ENCODE measurements around the gene LHX3.

Gene LHX3

GRCh38 chr9:136170006-136170901, 34.7 kb downstream of the LHX3 start:
- H3K27me3 ChIP-seq (replicated peaks in 2 of 5; ENCODE audit: control insufficient read depth in 4 of 5, insufficient read depth in 5 of 5, low read length in 4 of 5), result peaks cover 0 to 15% (median 0%) of the 10 kb centered on the region in 5 experiments
- POLR2A ChIA-PET, result no interaction called here
- H3K9me3 ChIP-seq (ENCODE audit: control extremely low read depth in 1 of 5, control insufficient read depth in 4 of 5, insufficient read depth in 2 of 5, low read depth in 1 of 5, low read length in 4 of 5), result no peaks in the 10 kb centered on the region
- no peak overlapping the region for H3K27ac ChIP-seq (ENCODE audit: insufficient read depth in 1 of 2, low read depth in 1 of 2, low read length in 2 of 2, poor library complexity in 1 of 2, severe bottlenecking in 2 of 2)
- H3K4me1 ChIP-seq (ENCODE audit: control extremely low read depth in 1 of 4, control insufficient read depth in 4 of 4, insufficient read depth in 4 of 4, low read length in 3 of 4), result no peaks in the 10 kb centered on the region
- no peaks in the 10 kb centered on the region for H3K36me3 ChIP-seq (ENCODE audit: control insufficient read depth in 4 of 4, insufficient read depth in 4 of 4, low read length in 3 of 4)
- 45% methylated on average over 26 of the region's 28 CpGs for WGBS (ENCODE audit: insufficient coverage)
- H3K4me3 ChIP-seq (ENCODE audit: control insufficient read depth in 1 of 7, extremely low read depth in 1 of 7, insufficient read depth in 4 of 7, low read depth in 2 of 7, low read length in 6 of 7), result no peak overlapping the region
- DNase-seq, result peak; percentile 30 to 62 (median 51)
- CTCF ChIA-PET, result interaction anchor here (0.6 to 2.5 kb wide), 15 partner anchors 8 to 116 kb away, joined by 3 to 15 read pairs (median 3); no protein-coding TSS in a partner anchor

GRCh38 chr9:136169495-136169894, 35.4 kb downstream of the LHX3 start:
- Histone ChIP-seq H3K4me3 (ENCODE audit: control insufficient read depth in 1 of 7, extremely low read depth in 1 of 7, insufficient read depth in 4 of 7, low read depth in 2 of 7, low read length in 6 of 7) (no peak overlapping the region), H3K27ac (ENCODE audit: insufficient read depth in 1 of 2, low read depth in 1 of 2, low read length in 2 of 2, poor library complexity in 1 of 2, severe bottlenecking in 2 of 2) (no peak overlapping the region), H3K4me1 (ENCODE audit: control extremely low read depth in 1 of 4, control insufficient read depth in 4 of 4, insufficient read depth in 4 of 4, low read length in 3 of 4) (no peaks in the 10 kb centered on the region), H3K36me3 (ENCODE audit: control insufficient read depth in 4 of 4, insufficient read depth in 4 of 4, low read length in 3 of 4) (no peaks in the 10 kb centered on the region), H3K9me3 (ENCODE audit: control extremely low read depth in 1 of 5, control insufficient read depth in 4 of 5, insufficient read depth in 2 of 5, low read depth in 1 of 5, low read length in 4 of 5) (no peaks in the 10 kb centered on the region), H3K27me3 (replicated peaks in 2 of 5; ENCODE audit: control insufficient read depth in 4 of 5, insufficient read depth in 5 of 5, low read length in 4 of 5) (peaks cover 0 to 14% (median 0%) of the 10 kb centered on the region in 5 experiments)
- POLR2A ChIA-PET, result no interaction called here
- DNase-seq, result no peak
- CTCF ChIA-PET, result interaction anchor here (0.9 to 2.5 kb wide), 6 partner anchors 9 to 462 kb away, joined by 3 to 15 read pairs (median 4); no protein-coding TSS in a partner anchor
- 86% methylated on average over 5 of the region's 6 CpGs for WGBS (ENCODE audit: insufficient coverage)

- Histone ChIP-seq H3K27me3 (replicated peaks in 2 of 5; ENCODE audit: control insufficient read depth in 4 of 5, insufficient read depth in 5 of 5, low read length in 4 of 5) (peaks cover 0 to 4% (median 0%) of the 10 kb centered on the region in 5 experiments), H3K4me1 (ENCODE audit: control extremely low read depth in 1 of 4, control insufficient read depth in 4 of 4, insufficient read depth in 4 of 4, low read length in 3 of 4) (no peaks in the 10 kb centered on the region), H3K4me3 (ENCODE audit: control insufficient read depth in 1 of 7, extremely low read depth in 1 of 7, insufficient read depth in 4 of 7, low read depth in 2 of 7, low read length in 6 of 7) (no peak overlapping the region), H3K36me3 (ENCODE audit: control insufficient read depth in 4 of 4, insufficient read depth in 4 of 4, low read length in 3 of 4) (no peaks in the 10 kb centered on the region), H3K27ac (ENCODE audit: insufficient read depth in 1 of 2, low read depth in 1 of 2, low read length in 2 of 2, poor library complexity in 1 of 2, severe bottlenecking in 2 of 2) (no peak overlapping the region), H3K9me3 (ENCODE audit: control extremely low read depth in 1 of 5, control insufficient read depth in 4 of 5, insufficient read depth in 2 of 5, low read depth in 1 of 5, low read length in 4 of 5) (no peaks in the 10 kb centered on the region)
- WGBS (ENCODE audit: insufficient coverage), result no CpG with 5 or more reads among the region's 1 CpG
- no peak for DNase-seq
- POLR2A ChIA-PET, result no interaction called here
- CTCF ChIA-PET, result no interaction called here
Observed at GRCh38 chr9:136163248-136163850, 41.6 kb downstream of the LHX3 start.

- no peak for DNase-seq
- ChIA-PET POLR2A (no interaction called here), CTCF (no interaction called here)
- Histone ChIP-seq H3K4me1 (ENCODE audit: control extremely low read depth in 1 of 4, control insufficient read depth in 4 of 4, insufficient read depth in 4 of 4, low read length in 3 of 4) (peaks cover 0 to 5% (median 2%) of the 10 kb centered on the region in 4 experiments), H3K36me3 (ENCODE audit: control insufficient read depth in 4 of 4, insufficient read depth in 4 of 4, low read length in 3 of 4) (no peaks in the 10 kb centered on the region), H3K4me3 (ENCODE audit: control insufficient read depth in 1 of 7, extremely low read depth in 1 of 7, insufficient read depth in 4 of 7, low read depth in 2 of 7, low read length in 6 of 7) (no peak overlapping the region), H3K9me3 (ENCODE audit: control extremely low read depth in 1 of 5, control insufficient read depth in 4 of 5, insufficient read depth in 2 of 5, low read depth in 1 of 5, low read length in 4 of 5) (no peaks in the 10 kb centered on the region), H3K27ac (ENCODE audit: insufficient read depth in 1 of 2, low read depth in 1 of 2, low read length in 2 of 2, poor library complexity in 1 of 2, severe bottlenecking in 2 of 2) (no peak overlapping the region), H3K27me3 (replicated peaks in 2 of 5; ENCODE audit: control insufficient read depth in 4 of 5, insufficient read depth in 5 of 5, low read length in 4 of 5) (peaks cover 0 to 11% (median 0%) of the 10 kb centered on the region in 5 experiments)
- WGBS (ENCODE audit: insufficient coverage), result 92% methylated on average over 3 of the region's 10 CpGs
Observed at GRCh38 chr9:136160995-136161610, 43.8 kb downstream of the LHX3 start.

GRCh38 chr9:136160381-136160841, 44.5 kb downstream of the LHX3 start:
- Histone ChIP-seq H3K27ac (ENCODE audit: insufficient read depth in 1 of 2, low read depth in 1 of 2, low read length in 2 of 2, poor library complexity in 1 of 2, severe bottlenecking in 2 of 2) (no peak overlapping the region), H3K36me3 (ENCODE audit: control insufficient read depth in 4 of 4, insufficient read depth in 4 of 4, low read length in 3 of 4) (no peaks in the 10 kb centered on the region), H3K27me3 (replicated peaks in 2 of 5; ENCODE audit: control insufficient read depth in 4 of 5, insufficient read depth in 5 of 5, low read length in 4 of 5) (peaks cover 0 to 12% (median 2%) of the 10 kb centered on the region in 5 experiments), H3K9me3 (ENCODE audit: control extremely low read depth in 1 of 5, control insufficient read depth in 4 of 5, insufficient read depth in 2 of 5, low read depth in 1 of 5, low read length in 4 of 5) (no peaks in the 10 kb centered on the region), H3K4me1 (ENCODE audit: control extremely low read depth in 1 of 4, control insufficient read depth in 4 of 4, insufficient read depth in 4 of 4, low read length in 3 of 4) (peaks cover 0 to 5% (median 2%) of the 10 kb centered on the region in 4 experiments), H3K4me3 (ENCODE audit: control insufficient read depth in 1 of 7, extremely low read depth in 1 of 7, insufficient read depth in 4 of 7, low read depth in 2 of 7, low read length in 6 of 7) (no peak overlapping the region)
- POLR2A ChIA-PET, result no interaction called here
- DNase-seq, result no peak
- 98% methylated on average over 8 of the region's 12 CpGs for WGBS (ENCODE audit: insufficient coverage)
- CTCF ChIA-PET, result no interaction called here

- Histone ChIP-seq H3K27me3 (replicated peaks in 2 of 5; ENCODE audit: control insufficient read depth in 4 of 5, insufficient read depth in 5 of 5, low read length in 4 of 5) (peaks cover 0 to 17% (median under 1%) of the 10 kb centered on the region in 5 experiments), H3K4me1 (ENCODE audit: control extremely low read depth in 1 of 4, control insufficient read depth in 4 of 4, insufficient read depth in 4 of 4, low read length in 3 of 4) (peaks cover 0 to 5% (median 2%) of the 10 kb centered on the region in 4 experiments), H3K27ac (ENCODE audit: insufficient read depth in 1 of 2, low read depth in 1 of 2, low read length in 2 of 2, poor library complexity in 1 of 2, severe bottlenecking in 2 of 2) (no peak overlapping the region), H3K9me3 (ENCODE audit: control extremely low read depth in 1 of 5, control insufficient read depth in 4 of 5, insufficient read depth in 2 of 5, low read depth in 1 of 5, low read length in 4 of 5) (no peaks in the 10 kb centered on the region), H3K36me3 (ENCODE audit: control insufficient read depth in 4 of 4, insufficient read depth in 4 of 4, low read length in 3 of 4) (no peaks in the 10 kb centered on the region), H3K4me3 (ENCODE audit: control insufficient read depth in 1 of 7, extremely low read depth in 1 of 7, insufficient read depth in 4 of 7, low read depth in 2 of 7, low read length in 6 of 7) (no peak overlapping the region)
- WGBS (ENCODE audit: insufficient coverage), result 97% methylated on average over 15 of the region's 16 CpGs
- CTCF ChIA-PET, result interaction anchor here (1.5 kb wide), 1 partner anchor 56 kb away, joined by 3 read pairs; no protein-coding TSS in a partner anchor
- POLR2A ChIA-PET, result no interaction called here
- DNase-seq, result no peak
Observed at GRCh38 chr9:136159851-136160250, 45.1 kb downstream of the LHX3 start.

All from common myeloid progenitor, CD34-positive (primary cell).